Cardiac muscle cell (in vitro differentiated cells and primary cell): ENCODE results near the gene KIAA1671. TPM values are rescaled to one million over a fixed set of nuclear protein-coding genes. Genes with fewer than 3 reads are reported as not detected.

Source experiments
- DNase-seq, 2 donors: peaks; one replicate each; pipeline versions ENCODE4 v3.0.0 to v3.0.0-alpha.2; 2010 to 2017; ENCODE audit warnings: low read depth in 1 of 2, low spot score in 1 of 2
- H3K27ac ChIP-seq: fragments of 200-600 bp; sonication (generic); 2 replicates; pipeline ENCODE4 v1.5.1; 2016
- H3K27me3 ChIP-seq: fragments of 200-600 bp; sonication (generic); 2 replicates; pipeline ENCODE4 v1.6.0; 2016; ENCODE audit warnings: control low read depth
- H3K36me3 ChIP-seq: fragments of 200-600 bp; sonication (generic); 2 replicates; pipeline ENCODE4 v1.5.1; 2016; ENCODE audit warnings: control low read depth
- H3K4me1 ChIP-seq: fragments of 200-600 bp; sonication (generic); 2 replicates; pipeline ENCODE4 v1.8.1; 2017; ENCODE audit warnings: low read depth, mild to moderate bottlenecking, mixed run types
- H3K4me3 ChIP-seq: fragments of 200-600 bp; sonication (generic); 2 replicates; pipeline ENCODE4 v1.5.1; 2016; ENCODE audit warnings: mild to moderate bottlenecking
- H3K9me3 ChIP-seq: fragments of 200-600 bp; sonication (generic); 2 replicates; pipeline ENCODE4 v1.5.1; 2017; ENCODE audit warnings: low read depth, mild to moderate bottlenecking, control low read depth
- CTCF ChIP-seq: IDR thresholded peaks from 2 replicates; pipeline ENCODE4 v1.5.1; 2012; ENCODE audit warnings: low read depth, mild to moderate bottlenecking, low read length
- polyA plus RNA-seq: library from polyadenylated mRNA; unstranded; fragments of >200 nt; fragmentation: Nextera tagmentation; extraction: Ambion mirVana; gene quantifications from 2 replicates; pipeline ENCODE4 v1.2.1, GENCODE V29; 2016
- total RNA-seq: library from RNA; depleted of rRNA; stranded (reverse); fragments of >200 nt; gene quantifications from 2 replicates; pipeline ENCODE4 v1.2.3, GENCODE V29; 2016

KIAA1671 gene
- total and polyA plus RNA-seq, 2 experiments from 2014 or later, result 10.9 to 37.3 TPM

- H3K27ac ChIP-seq, result no peak overlapping the region
- H3K4me3 ChIP-seq, result no peak overlapping the region
- no peak for TF ChIP-seq CTCF
- H3K9me3 ChIP-seq, result no peaks in the 10 kb centered on the region
- no peaks in the 10 kb centered on the region for H3K36me3 ChIP-seq
- no peaks in the 10 kb centered on the region for H3K4me1 ChIP-seq
- no peaks in the 10 kb centered on the region for H3K27me3 ChIP-seq
- no peak for DNase-seq
Observed at GRCh38 chr22:25085156-25085555, 132.6 kb downstream of the KIAA1671 start.

- no peaks in the 10 kb centered on the region for H3K4me1 ChIP-seq
- peak overlapping the region; percentile 56 for H3K27ac ChIP-seq
- H3K36me3 ChIP-seq, result no peaks in the 10 kb centered on the region
- TF ChIP-seq CTCF, result no peak
- no peak overlapping the region for H3K4me3 ChIP-seq
- no peaks in the 10 kb centered on the region for H3K9me3 ChIP-seq
- DNase-seq, result peak in 1 of 2 donors; percentile 49
- H3K27me3 ChIP-seq, result no peaks in the 10 kb centered on the region
Observed at GRCh38 chr22:25085930-25086901, 133.7 kb downstream of the KIAA1671 start.

- H3K4me1 ChIP-seq, result no peaks in the 10 kb centered on the region
- H3K27ac ChIP-seq, result peak overlapping the region; percentile 56
- DNase-seq, result no peak
- no peaks in the 10 kb centered on the region for H3K9me3 ChIP-seq
- no peak for TF ChIP-seq CTCF
- H3K27me3 ChIP-seq, result no peaks in the 10 kb centered on the region
- H3K36me3 ChIP-seq, result no peaks in the 10 kb centered on the region
- H3K4me3 ChIP-seq, result no peak overlapping the region
Observed at GRCh38 chr22:25086902-25087282, 134.4 kb downstream of the KIAA1671 start.

GRCh38 chr22:25090225-25090890, 137.8 kb downstream of the KIAA1671 start:
- no peak for TF ChIP-seq CTCF
- Histone ChIP-seq H3K36me3 (no peaks in the 10 kb centered on the region), H3K9me3 (no peaks in the 10 kb centered on the region), H3K4me1 (no peaks in the 10 kb centered on the region), H3K27me3 (no peaks in the 10 kb centered on the region), H3K4me3 (no peak overlapping the region), H3K27ac (no peak overlapping the region)
- no peak for DNase-seq

- Histone ChIP-seq H3K27ac (no peak overlapping the region), H3K4me1 (no peaks in the 10 kb centered on the region), H3K9me3 (no peaks in the 10 kb centered on the region), H3K4me3 (no peak overlapping the region), H3K27me3 (no peaks in the 10 kb centered on the region), H3K36me3 (no peaks in the 10 kb centered on the region)
- TF ChIP-seq CTCF, result no peak
- no peak for DNase-seq
Observed at GRCh38 chr22:25091458-25091857, 138.9 kb downstream of the KIAA1671 start.
